MM.1S (cell line): ENCODE data around the gene CTNNA2.

Experiments
- DNase-seq: peaks from one replicate; pipeline ENCODE4 v3.0.0-alpha.2; 2015
- H2AFZ ChIP-seq: fragments of 300-600 bp; sonication (generic); 2 replicates; pipeline ENCODE4 v1.6.0; 2016; ENCODE audit warnings: antibody characterized with exemption, low read length
- H3F3A ChIP-seq: fragments of 300-600 bp; sonication (generic); 2 replicates; pipeline ENCODE4 v1.6.1; 2016; ENCODE audit warnings: mild to moderate bottlenecking, antibody characterized with exemption, low read length, moderate library complexity, mixed read lengths; ENCODE audit not compliant: insufficient read depth
- H3K27ac ChIP-seq: fragments of 300-600 bp; sonication (generic); 2 replicates; pipeline ENCODE4 v1.5.1; 2016; ENCODE audit warnings: mild to moderate bottlenecking, low read length
- H3K27me3 ChIP-seq: fragments of 300-600 bp; sonication (generic); replicated peaks from 2 replicates; pipeline ENCODE4 v1.6.0; 2016; ENCODE audit warnings: low read length; ENCODE audit not compliant: insufficient read depth
- H3K36me3 ChIP-seq: fragments of 300-600 bp; sonication (generic); replicated peaks from 2 replicates; pipeline ENCODE4 v1.6.1; 2016; ENCODE audit warnings: mild to moderate bottlenecking, low read length, mixed read lengths; ENCODE audit not compliant: insufficient read depth
- H3K4me1 ChIP-seq: fragments of 300-600 bp; sonication (generic); 2 replicates; pipeline ENCODE4 v1.6.1; 2016; ENCODE audit warnings: low read length, mixed read lengths
- H3K4me2 ChIP-seq: fragments of 300-600 bp; sonication (generic); 2 replicates; pipeline ENCODE4 v1.6.0; 2016; ENCODE audit warnings: low read depth, low read length
- H3K4me3 ChIP-seq: fragments of 300-600 bp; sonication (generic); 2 replicates; pipeline ENCODE4 v1.5.1; 2016; ENCODE audit warnings: low read length, mixed read lengths
- H3K79me2 ChIP-seq: fragments of 300-600 bp; sonication (generic); 2 replicates; pipeline ENCODE4 v1.6.1; 2016; ENCODE audit warnings: mixed run types, low read length, mixed read lengths
- H3K9ac ChIP-seq: fragments of 300-600 bp; sonication (generic); 2 replicates; pipeline ENCODE4 v1.6.1; 2016; ENCODE audit warnings: low read length, mixed read lengths
- H3K9me2 ChIP-seq: fragments of 300-600 bp; sonication (generic); replicated peaks from 2 replicates; pipeline ENCODE4 v1.6.1; 2016; ENCODE audit warnings: mild to moderate bottlenecking, low read length, mixed read lengths; ENCODE audit not compliant: insufficient read depth
- H3K9me3 ChIP-seq: fragments of 300-600 bp; sonication (generic); replicated peaks from 2 replicates; pipeline ENCODE4 v1.6.1; 2016; ENCODE audit warnings: mild to moderate bottlenecking, low read length, mixed read lengths; ENCODE audit not compliant: insufficient read depth
- H4K20me1 ChIP-seq: fragments of 300-600 bp; sonication (generic); 2 replicates; pipeline ENCODE4 v1.6.1; 2016; ENCODE audit warnings: mild to moderate bottlenecking, low read length, moderate library complexity, mixed read lengths; ENCODE audit not compliant: insufficient read depth
- EZH2 ChIP-seq: fragments of 300-600 bp; sonication (generic); optimal IDR thresholded peaks from 2 replicates; pipeline ENCODE3; 2017; ENCODE audit warnings: low read depth, mild to moderate bottlenecking, antibody characterized with exemption, low read length, mixed read lengths
- EZH2phosphoT487 ChIP-seq: fragments of 300-600 bp; sonication (generic); IDR thresholded peaks from 2 replicates; pipeline ENCODE4 v1.6.1; 2018; ENCODE audit warnings: antibody characterized with exemption, low read length
- TF ChIP-seq, protein P1 (sequence below): fragments of 300-600 bp; sonication (generic); IDR thresholded peaks from 2 replicates; pipeline ENCODE4 v1.5.1; 2016; ENCODE audit warnings: antibody characterized with exemption, low read length, mixed read lengths

The CTNNA2 gene

DNA sequence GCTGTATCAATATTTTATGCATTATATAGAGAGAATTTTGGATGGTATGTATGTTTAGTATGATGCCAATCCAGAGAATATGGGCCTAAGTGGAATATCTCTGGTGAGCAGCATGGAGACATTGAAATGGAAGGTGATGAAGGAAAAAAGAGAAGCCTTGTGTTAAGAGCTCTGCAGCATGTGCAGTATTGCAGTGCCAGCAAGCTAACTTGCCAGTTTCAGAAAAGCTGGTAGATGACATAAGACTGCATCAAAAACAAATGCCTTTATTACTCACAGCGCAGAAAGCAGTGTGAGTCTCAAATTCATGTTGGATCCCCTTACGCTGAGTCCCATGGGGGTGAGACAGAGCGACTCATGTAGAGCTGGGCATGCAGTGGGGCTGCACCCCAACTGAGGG is 280.2 kb downstream of the CTNNA2 start:
- Histone ChIP-seq H3K4me2 (no peak overlapping the region), H4K20me1 (no peaks in the 10 kb centered on the region), H3K9ac (no peak overlapping the region), H3K9me3 (no peaks in the 10 kb centered on the region), H3K27ac (no peak overlapping the region), H3F3A (no peaks in the 10 kb centered on the region), H3K36me3 (no peaks in the 10 kb centered on the region), H3K79me2 (no peaks in the 10 kb centered on the region), H2AFZ (no peak overlapping the region), H3K4me1 (no peaks in the 10 kb centered on the region), H3K4me3 (no peak overlapping the region), H3K27me3 (no peaks in the 10 kb centered on the region), H3K9me2 (no peaks in the 10 kb centered on the region)
- TF ChIP-seq, protein P1, sequence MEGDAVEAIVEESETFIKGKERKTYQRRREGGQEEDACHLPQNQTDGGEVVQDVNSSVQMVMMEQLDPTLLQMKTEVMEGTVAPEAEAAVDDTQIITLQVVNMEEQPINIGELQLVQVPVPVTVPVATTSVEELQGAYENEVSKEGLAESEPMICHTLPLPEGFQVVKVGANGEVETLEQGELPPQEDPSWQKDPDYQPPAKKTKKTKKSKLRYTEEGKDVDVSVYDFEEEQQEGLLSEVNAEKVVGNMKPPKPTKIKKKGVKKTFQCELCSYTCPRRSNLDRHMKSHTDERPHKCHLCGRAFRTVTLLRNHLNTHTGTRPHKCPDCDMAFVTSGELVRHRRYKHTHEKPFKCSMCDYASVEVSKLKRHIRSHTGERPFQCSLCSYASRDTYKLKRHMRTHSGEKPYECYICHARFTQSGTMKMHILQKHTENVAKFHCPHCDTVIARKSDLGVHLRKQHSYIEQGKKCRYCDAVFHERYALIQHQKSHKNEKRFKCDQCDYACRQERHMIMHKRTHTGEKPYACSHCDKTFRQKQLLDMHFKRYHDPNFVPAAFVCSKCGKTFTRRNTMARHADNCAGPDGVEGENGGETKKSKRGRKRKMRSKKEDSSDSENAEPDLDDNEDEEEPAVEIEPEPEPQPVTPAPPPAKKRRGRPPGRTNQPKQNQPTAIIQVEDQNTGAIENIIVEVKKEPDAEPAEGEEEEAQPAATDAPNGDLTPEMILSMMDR = no peak
- TF ChIP-seq EZH2phosphoT487 = no peak
- no peak for TF ChIP-seq EZH2
- no peak for DNase-seq

DNA sequence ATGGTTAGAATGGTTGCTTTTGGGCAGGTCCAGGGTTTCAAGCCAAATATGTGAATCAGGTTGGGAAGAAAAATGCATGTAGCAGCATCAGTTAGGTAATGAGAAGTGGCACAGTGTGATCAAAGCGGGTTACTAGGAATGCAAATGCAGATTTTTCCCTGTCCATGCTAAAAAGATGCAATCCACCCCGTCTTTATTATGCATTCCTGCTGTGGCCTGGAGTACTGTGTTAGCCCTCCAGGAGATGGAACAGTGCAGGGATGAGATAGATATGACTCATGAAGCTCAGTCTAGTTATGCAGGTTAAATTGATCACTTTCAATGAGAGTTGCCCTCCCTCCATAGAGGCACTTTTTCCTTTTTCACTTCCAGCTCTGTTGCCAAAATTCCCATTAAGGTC is 283.8 kb downstream of the CTNNA2 start:
- no peaks in the 10 kb centered on the region for H3K27me3 ChIP-seq
- H3K79me2 ChIP-seq = no peaks in the 10 kb centered on the region
- H4K20me1 ChIP-seq = no peaks in the 10 kb centered on the region
- no peaks in the 10 kb centered on the region for H3K4me1 ChIP-seq
- no peak overlapping the region for H2AFZ ChIP-seq
- no peak overlapping the region for H3K4me2 ChIP-seq
- no peaks in the 10 kb centered on the region for H3K9me2 ChIP-seq
- no peak overlapping the region for H3K9ac ChIP-seq
- no peaks in the 10 kb centered on the region for H3K9me3 ChIP-seq
- DNase-seq = no peak
- H3K27ac ChIP-seq = no peak overlapping the region
- no peaks in the 10 kb centered on the region for H3K36me3 ChIP-seq
- no peak overlapping the region for H3K4me3 ChIP-seq
- TF ChIP-seq EZH2 = no peak
- no peak for TF ChIP-seq EZH2phosphoT487
- TF ChIP-seq, protein P1 = no peak
- H3F3A ChIP-seq = no peaks in the 10 kb centered on the region

DNA sequence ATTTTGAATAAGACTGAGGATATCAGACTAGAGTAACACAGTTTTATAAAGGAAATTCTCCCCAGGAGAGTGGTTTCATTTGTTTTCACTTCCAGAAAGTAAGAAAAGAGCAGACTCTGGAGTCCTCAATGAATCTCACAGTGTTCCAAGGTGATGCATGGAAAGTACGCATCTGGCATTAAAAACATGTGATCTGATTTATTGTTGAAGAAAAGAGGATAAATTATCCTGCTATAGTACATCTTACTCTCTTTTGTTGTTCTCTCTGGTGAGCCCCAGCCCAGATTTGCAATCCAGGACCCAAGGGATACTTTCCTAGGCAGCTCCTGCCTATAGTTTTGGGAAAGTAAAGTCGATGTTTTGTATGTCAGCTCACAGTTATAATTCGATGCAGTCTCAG is 285.9 kb downstream of the CTNNA2 start:
- H4K20me1 ChIP-seq = no peaks in the 10 kb centered on the region
- no peak for DNase-seq
- H2AFZ ChIP-seq = no peak overlapping the region
- no peak overlapping the region for H3K9ac ChIP-seq
- H3K9me3 ChIP-seq = no peaks in the 10 kb centered on the region
- H3K9me2 ChIP-seq = no peaks in the 10 kb centered on the region
- H3K4me1 ChIP-seq = no peaks in the 10 kb centered on the region
- H3K36me3 ChIP-seq = no peaks in the 10 kb centered on the region
- no peaks in the 10 kb centered on the region for H3K79me2 ChIP-seq
- no peak overlapping the region for H3K27ac ChIP-seq
- H3K4me2 ChIP-seq = no peak overlapping the region
- H3K27me3 ChIP-seq = no peaks in the 10 kb centered on the region
- H3F3A ChIP-seq = no peaks in the 10 kb centered on the region
- H3K4me3 ChIP-seq = no peak overlapping the region
- TF ChIP-seq, protein P1 = no peak
- TF ChIP-seq EZH2phosphoT487 = no peak
- TF ChIP-seq EZH2 = no peak

DNA sequence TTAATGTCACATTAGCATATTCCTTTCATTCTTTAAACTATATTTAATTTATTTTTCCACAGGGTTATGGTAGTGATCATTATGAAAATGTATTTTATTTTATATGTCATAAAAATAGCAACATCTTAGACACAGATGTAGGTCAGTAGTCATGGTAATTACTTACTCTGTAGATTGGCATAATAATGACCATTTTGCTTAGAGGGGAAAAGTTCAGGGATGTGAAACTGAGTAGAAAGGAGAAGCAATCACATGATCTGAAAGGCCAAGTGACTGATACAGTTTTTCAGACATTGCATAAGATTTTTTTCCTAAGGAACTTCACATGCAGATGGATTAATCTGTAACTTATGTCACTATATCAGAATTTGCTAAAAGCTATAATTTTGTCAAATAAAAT is 286.9 kb downstream of the CTNNA2 start:
- Histone ChIP-seq H3K27ac (no peak overlapping the region), H3F3A (no peaks in the 10 kb centered on the region), H2AFZ (no peak overlapping the region), H4K20me1 (no peaks in the 10 kb centered on the region), H3K4me1 (no peaks in the 10 kb centered on the region), H3K9me3 (no peaks in the 10 kb centered on the region), H3K4me3 (no peak overlapping the region), H3K9ac (no peak overlapping the region), H3K9me2 (no peaks in the 10 kb centered on the region), H3K36me3 (no peaks in the 10 kb centered on the region), H3K27me3 (no peaks in the 10 kb centered on the region), H3K79me2 (no peaks in the 10 kb centered on the region), H3K4me2 (no peak overlapping the region)
- TF ChIP-seq, protein P1 = no peak
- TF ChIP-seq EZH2 = no peak
- no peak for TF ChIP-seq EZH2phosphoT487
- no peak for DNase-seq
